Activated CD8-positive, alpha-beta memory T cell treated with anti-CD3 and anti-CD28 coated beads, Interleukin-2, amount 50 U/mL, for 48 hours (primary cell): ENCODE results near the gene CHEK1.
A peak's percentile ranks its signal among the peaks of the same experiment; 100 is the strongest.
"Not testable (repeated sequence)": the region's sequence is repeated elsewhere in the genome, so short reads cannot be mapped to it uniquely, and the experiment has no call there.

Source experiments
- DNase-seq: peaks from one replicate; pipeline ENCODE4 v3.0.0-alpha.2; 2020

CHEK1 gene

GRCh38 chr11:125624756-125625213 lies at the start of gene CHEK1:
Gene CHEK1 (plus strand): TSS chr11:125625163. CDS start chr11:125626769, 1,606 bp downstream.
- no peak for DNase-seq

- not testable (repeated sequence) for DNase-seq
These were observed 47.8 kb upstream of the CHEK1 start for GRCh38 chr11:125577181-125577580.

- no peak for DNase-seq
These were observed 46.2 kb upstream of the CHEK1 start for GRCh38 chr11:125578783-125579182.

GRCh38 chr11:125579811-125580210 lies 45.2 kb upstream of the CHEK1 start:
- DNase-seq: no peak

- DNase-seq: no peak
These were observed 41.5 kb upstream of the CHEK1 start for GRCh38 chr11:125583496-125583895.

GRCh38 chr11:125585487-125585886 lies 39.5 kb upstream of the CHEK1 start:
- DNase-seq: no peak

- no peak for DNase-seq
These were observed 38.3 kb upstream of the CHEK1 start for GRCh38 chr11:125586623-125587022.

- DNase-seq: no peak
These were observed 37.5 kb upstream of the CHEK1 start for GRCh38 chr11:125587480-125587879.

- DNase-seq: no peak
These were observed 36.5 kb upstream of the CHEK1 start for GRCh38 chr11:125588505-125588904.

- DNase-seq: peak; percentile 72
These were observed 33.2 kb upstream of the CHEK1 start for GRCh38 chr11:125591649-125592304.

GRCh38 chr11:125592305-125593113 lies 32.5 kb upstream of the CHEK1 start, which contains the start of gene STT3A:
Gene STT3A (plus strand): TSS chr11:125592852. CDS start chr11:125595916, 3,064 bp downstream.
- peak; percentile 97 for DNase-seq

GRCh38 chr11:125593114-125593820 lies 31.7 kb upstream of the CHEK1 start:
- no peak for DNase-seq

- DNase-seq: no peak
These were observed 30.0 kb upstream of the CHEK1 start for GRCh38 chr11:125594958-125595357.

GRCh38 chr11:125600663-125601062 lies 24.3 kb upstream of the CHEK1 start:
- DNase-seq: no peak

- DNase-seq: no peak
These were observed 21.8 kb upstream of the CHEK1 start for GRCh38 chr11:125603207-125603606.

- no peak for DNase-seq
These were observed 19.5 kb upstream of the CHEK1 start for GRCh38 chr11:125605417-125605816.

- DNase-seq: no peak
These were observed 15.4 kb upstream of the CHEK1 start for GRCh38 chr11:125609545-125609944.

- DNase-seq: no peak
These were observed 6.6 kb upstream of the CHEK1 start for GRCh38 chr11:125618383-125618782.

- no peak for DNase-seq
These were observed 3.0 kb upstream of the CHEK1 start for GRCh38 chr11:125621995-125622394.

- no peak for DNase-seq
These were observed 1.9 kb upstream of the CHEK1 start for GRCh38 chr11:125623064-125623463.

- no peak for DNase-seq
These were observed 264 bp downstream of the CHEK1 start for GRCh38 chr11:125625225-125625629.

- DNase-seq: peak; percentile 95
These were observed 796 bp downstream of the CHEK1 start for GRCh38 chr11:125625630-125626287.
